OCI-M2 (cell line): Measurements from ENCODE around the gene UBAC2.

ENCODE experiments used
- DNase-seq: peaks from one replicate; lab custom pipeline; 2025; ENCODE audit not compliant: unreplicated experiment; lab: John Stamatoyannopoulos, UW

UBAC2 gene

GRCh38 chr13:99371956-99372355, 171.3 kb downstream of the UBAC2 start:
- no peak for DNase-seq

DNA sequence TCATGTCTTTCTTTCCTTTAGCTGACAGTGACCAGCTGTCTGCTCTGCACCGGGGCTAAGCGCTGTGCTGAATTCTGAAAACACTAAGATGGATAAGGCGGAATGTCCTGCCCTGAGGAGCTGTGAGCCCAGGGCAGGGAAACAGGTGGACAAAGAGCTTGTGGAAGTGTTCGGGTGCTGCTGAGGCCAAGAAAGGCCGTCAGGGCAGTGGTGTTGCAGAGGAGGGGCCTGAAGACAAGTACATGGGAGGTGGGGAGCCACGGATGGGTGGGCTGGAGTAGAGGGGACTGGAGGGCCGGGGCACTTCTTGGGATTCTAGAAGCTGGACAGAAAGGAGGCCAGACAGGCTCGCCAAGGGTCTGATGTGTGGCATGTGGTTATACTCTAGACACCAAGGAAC, 172.8 kb downstream of the UBAC2 start:
- DNase-seq, result no peak

- DNase-seq, result no peak
Measured at GRCh38 chr13:99374169-99374991, 173.7 kb downstream of the UBAC2 start.

DNA sequence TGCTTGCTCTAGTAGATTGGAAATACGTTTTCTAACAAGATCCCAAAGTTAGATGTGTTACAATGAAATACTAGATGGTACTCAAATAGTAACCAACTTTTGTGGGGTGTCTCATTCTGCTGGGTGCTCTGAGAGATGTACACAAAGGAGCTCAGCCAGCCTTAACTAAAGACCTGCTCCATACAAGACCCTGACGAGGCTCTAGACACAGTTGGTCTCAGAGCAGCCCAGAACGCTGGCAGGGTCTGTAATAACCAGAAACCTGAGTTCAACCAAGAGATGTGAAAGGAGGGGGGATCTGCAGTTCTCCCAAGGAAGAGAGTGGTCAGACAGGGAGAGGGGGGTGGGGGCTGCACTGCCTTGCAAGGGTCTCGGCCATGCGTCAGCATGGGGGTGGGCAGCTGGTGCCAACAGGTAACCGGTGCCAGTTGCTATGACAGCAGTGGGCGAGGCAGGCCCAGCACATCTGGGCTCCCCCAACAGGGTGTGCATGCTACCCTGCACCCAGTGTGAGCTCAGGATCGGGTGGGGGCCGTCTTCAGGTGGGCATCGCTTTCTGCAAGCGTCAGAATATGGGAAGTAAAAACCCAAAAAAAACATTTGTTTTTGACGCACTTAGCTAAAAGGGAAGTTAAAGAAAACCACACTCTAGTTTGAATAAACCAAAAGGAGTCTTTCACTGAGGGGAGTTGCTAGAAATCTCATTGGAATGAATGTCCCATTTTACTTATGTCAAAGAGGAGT, 174.5 kb downstream of the UBAC2 start:
- no peak for DNase-seq

DNA sequence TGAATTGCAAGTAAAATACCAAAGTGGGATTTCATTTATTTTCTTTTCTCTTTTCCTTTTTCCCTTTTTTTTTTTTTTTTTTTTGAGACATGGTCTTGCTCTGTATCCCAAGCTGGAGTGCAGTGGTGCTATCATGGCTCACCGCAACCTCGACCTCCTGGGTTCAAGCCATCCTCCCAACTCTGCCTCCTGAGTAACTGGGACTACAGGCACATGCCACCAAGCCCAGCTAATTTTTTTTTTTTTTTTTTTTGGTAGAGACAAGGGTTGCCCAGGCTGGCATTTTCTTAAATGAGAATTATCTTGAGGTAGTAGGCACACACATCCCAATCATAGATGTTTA, 175.1 kb downstream of the UBAC2 start:
- no peak for DNase-seq

DNA sequence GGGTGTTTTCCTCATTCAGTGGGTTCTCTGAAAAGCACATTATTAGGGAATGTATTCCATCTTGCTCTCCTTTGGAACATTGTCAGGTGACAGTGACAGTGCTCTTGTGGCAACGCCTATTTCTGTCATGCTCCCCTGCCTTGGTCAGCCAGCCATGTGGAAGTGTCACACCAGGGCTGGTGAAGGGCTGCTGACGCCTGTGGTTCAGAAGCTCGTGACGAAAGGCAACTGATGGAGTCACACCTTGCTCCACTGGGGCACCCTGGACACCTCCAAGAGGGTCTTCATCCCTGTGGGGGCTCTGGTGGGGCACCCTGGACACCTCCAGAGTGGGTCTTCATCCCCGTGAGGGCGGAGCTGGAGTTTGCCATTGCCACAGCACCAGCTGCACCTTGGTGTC, 175.5 kb downstream of the UBAC2 start:
- DNase-seq, result no peak

DNA sequence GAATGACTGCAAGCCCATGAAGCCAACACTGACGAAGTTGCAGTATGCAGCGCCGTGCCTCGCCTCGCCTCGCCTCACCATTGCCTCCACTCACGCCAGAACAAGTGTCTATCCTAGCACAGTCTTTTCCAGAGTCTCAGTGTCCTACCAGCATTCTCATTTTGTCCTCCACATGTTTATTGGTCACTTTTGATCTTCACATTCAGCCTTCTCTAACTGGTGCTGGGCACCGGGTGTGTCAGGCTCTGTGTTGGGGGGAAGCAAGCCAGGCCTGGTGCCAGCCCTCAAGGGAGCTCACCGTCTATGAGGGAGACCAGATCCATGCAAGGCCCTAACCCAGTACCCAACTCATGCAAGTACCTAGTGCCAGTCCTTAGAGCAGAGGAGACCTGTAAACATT, 176.3 kb downstream of the UBAC2 start:
- no peak for DNase-seq

DNA sequence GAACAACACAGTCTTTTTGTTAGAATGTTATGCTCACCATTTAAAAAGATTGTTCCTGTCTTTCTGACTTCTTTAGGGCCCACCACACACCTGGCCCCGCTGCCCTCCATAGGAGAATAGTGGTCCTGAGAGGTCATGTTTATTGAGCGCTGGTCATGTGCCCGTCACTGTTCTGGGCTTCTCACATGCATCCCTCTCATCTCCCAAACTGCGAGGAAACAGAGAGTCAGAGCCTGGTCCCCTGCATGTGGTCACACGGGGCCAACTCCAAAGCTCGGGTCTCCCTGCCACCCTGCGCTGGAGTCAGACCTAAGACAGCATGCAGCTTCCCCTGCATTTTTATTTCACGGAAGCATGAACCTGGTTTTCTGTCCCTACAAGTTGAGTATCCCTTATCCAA, 177.0 kb downstream of the UBAC2 start:
- DNase-seq, result no peak

- DNase-seq, result no peak
Measured at GRCh38 chr13:99378985-99379733, 178.5 kb downstream of the UBAC2 start.

- no peak for DNase-seq
Measured at GRCh38 chr13:99379856-99380801, 179.5 kb downstream of the UBAC2 start.

- DNase-seq, result no peak
Measured at GRCh38 chr13:99380921-99381645, 180.4 kb downstream of the UBAC2 start.

DNA sequence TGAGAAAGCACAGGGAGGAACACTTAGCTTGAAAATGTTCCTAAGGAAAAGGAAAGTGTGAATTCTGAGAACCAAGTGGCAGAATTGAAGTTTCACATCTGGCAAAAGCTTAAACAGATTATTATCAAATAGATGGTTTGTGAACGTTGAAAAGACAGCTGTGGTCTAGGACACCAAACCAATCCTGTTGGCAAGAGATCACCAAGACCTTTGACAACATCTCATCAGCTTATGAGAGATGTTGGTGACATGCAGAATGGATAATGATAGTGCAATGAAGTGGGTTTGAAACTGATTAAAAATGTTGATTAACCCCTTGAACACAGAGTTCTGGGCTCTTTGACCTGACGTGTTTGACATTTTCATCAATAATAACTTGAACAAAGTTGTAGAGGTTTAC, 181.1 kb downstream of the UBAC2 start:
- no peak for DNase-seq

DNA sequence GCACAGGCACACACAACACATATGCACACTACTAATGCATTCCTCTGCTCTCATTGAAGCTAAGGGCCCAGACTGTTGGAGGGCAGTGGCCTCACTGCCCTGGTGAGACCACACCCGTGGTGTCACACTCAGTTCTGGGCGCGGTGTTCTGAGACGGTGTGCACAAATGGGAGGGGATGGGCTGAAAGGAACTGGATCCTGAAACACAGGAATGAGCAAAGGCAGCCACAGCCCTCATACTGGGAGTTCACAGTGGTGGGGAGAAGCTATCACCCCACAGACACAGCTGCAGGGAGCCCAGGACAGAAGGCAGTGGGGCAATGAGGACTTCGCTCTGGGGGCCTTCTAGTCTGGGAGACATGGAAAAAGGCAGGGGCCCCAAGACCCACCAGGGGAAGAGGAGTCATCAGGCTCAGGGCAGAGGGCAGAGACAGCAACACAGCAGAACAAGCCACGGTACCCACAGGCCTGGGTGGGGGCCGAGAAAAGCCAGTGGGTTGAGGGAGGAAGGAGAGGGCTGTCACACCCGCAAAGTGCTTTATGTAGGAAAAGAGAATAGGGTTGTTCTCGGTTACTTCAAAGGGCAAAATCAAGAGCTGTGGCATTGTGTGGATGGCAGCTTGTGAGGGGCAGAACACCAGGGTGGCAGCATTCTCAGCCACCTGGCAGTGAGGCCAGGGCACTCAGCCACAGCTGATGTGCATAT, 181.9 kb downstream of the UBAC2 start:
- DNase-seq, result no peak

DNA sequence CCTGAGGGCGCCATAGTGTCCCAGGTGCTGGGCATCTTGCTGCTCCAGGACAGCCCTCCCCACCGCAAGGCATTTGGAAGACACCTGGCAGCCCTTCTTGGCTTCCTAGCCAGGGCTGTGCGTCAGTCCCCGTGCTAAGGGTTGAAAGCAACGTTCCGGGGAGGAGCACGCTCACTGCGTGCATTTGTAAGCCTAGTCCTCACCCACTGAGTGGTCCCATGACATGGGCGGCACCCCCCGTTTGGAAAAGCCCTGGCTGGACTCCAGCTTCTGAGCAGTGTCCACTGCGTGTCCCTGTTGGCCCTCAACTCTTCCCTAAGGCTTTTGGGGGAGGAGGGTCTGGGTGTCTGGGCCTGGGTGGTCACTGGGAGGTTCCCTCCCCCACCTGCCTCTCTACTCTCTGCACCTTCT, 182.9 kb downstream of the UBAC2 start:
- DNase-seq, result no peak

GRCh38 chr13:99383946-99384345, 183.3 kb downstream of the UBAC2 start:
- DNase-seq, result no peak

DNA sequence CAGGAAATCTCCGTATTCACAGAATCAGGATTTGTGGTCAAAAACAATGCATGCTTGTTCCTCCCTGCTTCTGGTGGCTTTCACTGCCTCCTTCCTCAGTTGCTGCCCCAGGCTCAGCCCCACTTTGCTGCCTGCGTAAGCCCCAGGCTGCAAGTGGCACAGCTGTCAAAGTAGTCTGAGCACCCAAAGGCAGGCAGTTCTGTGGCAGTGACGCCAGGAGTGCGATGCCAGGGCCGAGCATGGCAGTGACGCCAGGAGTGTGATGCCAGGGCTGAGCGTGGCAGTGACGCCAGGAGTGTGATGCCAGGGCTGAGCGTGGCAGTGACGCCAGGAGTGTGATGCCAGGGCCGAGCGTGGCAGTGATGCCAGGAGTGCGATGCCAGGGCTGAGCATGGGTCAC, 183.8 kb downstream of the UBAC2 start:
- no peak for DNase-seq

GRCh38 chr13:99385161-99385560, 184.5 kb downstream of the UBAC2 start:
- DNase-seq, result no peak

DNA sequence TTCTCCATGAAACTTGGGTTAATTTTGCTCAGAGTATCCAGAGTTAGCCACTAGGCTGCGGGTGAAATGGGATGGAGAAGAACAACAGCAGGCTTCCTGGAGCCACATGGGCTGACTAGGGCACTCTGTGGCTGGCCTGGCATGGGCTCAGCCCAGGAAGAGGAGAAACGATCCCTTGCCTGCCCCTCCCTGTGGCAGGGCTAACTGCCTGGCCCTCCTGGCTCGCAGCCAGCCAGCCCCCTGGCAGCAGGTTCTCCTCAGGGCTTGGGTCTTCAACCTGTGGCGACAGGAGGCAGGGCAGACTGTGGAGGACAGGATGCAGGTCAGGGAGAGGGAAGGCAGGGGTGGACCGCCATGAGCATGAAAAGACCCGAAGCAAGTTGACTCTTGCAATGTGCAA, 185.3 kb downstream of the UBAC2 start:
- no peak for DNase-seq

GRCh38 chr13:99386495-99386894, 185.8 kb downstream of the UBAC2 start:
- no peak for DNase-seq
